HG03469 (cell line): ENCODE results near the gene EPG5.
"Not testable (repeated sequence)": the region's sequence is repeated elsewhere in the genome, so short reads cannot be mapped to it uniquely, and the experiment has no call there.

Experiments used
- ATAC-seq: cut with Tn5 transposase; IDR thresholded peaks from one replicate; pipeline ENCODE4 v1.9.1; 2021; ENCODE audit warnings: mild to moderate bottlenecking, moderate library complexity, moderate number of reproducible peaks; ENCODE audit not compliant: unreplicated experiment

Gene EPG5

DNA sequence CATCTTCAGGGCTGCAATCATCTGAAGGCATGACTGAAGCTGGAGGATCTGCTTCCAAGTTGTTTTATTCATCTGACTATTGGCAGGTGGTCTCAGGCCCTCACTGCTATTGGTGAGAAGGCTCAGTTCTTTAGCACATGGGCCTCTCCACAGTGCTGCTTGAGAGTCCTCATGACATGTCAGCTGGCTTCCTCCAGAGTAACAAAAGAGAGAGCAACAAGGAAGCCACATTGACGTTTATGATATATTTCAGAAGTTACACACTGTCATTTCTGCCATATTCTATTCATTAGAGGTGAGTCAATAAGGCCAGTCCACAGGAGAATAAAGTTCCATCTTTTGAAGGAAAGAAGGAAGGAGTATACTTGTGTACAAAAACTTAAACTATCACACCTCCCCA lies 149.6 kb downstream of the EPG5 start:
- ATAC-seq, result no peak

DNA sequence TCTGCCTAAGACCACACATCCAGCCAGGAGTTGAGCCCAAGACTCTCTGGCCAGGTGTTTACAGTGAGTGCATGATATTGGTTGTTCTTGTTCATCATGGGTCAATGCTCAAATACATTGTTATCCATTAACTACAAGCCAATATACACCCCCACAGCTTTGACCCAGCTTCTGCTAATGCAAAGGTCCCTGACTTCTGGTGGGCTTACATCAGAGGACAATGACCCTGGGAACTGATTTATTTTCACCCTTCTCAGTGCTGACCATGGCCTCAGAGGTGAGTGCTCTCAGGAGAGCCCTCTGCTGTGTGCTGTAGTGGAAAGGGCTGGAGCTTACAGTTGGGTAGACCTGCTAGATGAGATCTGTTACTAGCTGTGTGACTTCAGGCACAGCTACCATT lies 152.4 kb downstream of the EPG5 start:
- ATAC-seq, result not testable (repeated sequence)

- ATAC-seq, result not testable (repeated sequence)
These were observed 160.0 kb downstream of the EPG5 start for GRCh38 chr18:45807144-45807543.

DNA sequence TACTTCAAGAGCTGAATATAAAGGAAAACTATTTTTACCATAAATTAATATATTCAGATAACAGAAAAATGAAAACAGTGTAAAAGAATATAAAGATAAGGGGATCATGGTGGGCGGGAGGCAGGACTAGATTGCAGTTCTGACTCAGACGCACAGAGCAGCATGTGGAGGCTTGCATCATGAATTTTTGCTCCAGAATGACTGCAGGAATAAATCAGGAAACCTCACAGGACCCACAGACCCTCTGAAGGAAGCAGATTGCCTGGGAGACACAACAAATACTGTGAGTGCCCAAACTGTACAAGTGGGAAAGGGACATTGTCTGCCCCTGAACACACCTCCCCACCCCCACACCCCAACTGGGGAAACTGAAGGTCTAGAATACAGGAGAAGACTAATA lies 160.9 kb downstream of the EPG5 start:
- no peak for ATAC-seq

GRCh38 chr18:45805551-45805950 lies 161.6 kb downstream of the EPG5 start:
- ATAC-seq, result no peak

DNA sequence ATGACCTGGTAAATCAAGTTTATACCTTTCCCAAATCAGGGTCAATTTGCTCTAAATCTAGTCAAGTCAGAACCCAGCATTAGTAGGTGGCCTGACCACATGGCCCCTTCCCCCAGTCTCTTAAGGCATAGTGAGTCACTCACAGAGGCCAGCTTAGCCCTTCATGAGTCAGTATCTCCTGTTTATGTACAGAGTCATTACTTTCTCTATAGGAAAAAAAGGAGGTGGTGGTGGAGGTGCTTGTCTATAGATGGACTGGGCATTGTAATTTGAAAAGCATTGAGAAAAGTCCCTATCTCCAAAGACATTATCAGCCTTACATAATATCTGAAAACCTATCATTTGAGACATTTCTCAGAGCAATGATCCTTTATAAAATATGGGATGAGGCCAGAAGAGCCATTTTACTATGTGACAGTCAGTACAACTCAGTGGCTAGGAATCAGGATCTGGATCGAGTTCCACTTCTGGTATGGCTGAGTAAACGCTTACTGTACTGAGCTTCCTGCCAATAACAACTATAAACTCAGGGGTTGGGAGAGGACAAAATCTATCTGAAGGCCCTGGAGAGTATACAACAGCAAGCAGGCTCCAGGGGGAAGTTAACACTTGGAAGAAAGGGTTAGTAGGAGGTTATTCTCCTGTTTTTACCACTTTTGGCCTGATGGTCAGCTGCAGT lies 164.2 kb downstream of the EPG5 start:
- no peak for ATAC-seq

- ATAC-seq, result no peak
These were observed 165.6 kb downstream of the EPG5 start for GRCh38 chr18:45801416-45802004.
